SJCRH30 (cell line): ENCODE data around the gene HTR1D. TPM values are rescaled to one million over a fixed set of nuclear protein-coding genes. Genes with fewer than 3 reads are reported as not detected.
"Not testable (repeated sequence)": the region's sequence is repeated elsewhere in the genome, so short reads cannot be mapped to it uniquely, and the experiment has no call there.

Source experiments
- DNase-seq, 2 experiments: peaks; one replicate each; pipeline ENCODE4 v3.0.0-alpha.2; 2015 to 2020
- H3K27ac ChIP-seq: fragments of 250-450 bp; sonication (Bioruptor Pico); 2 replicates; pipeline ENCODE4 v1.5.1; 2020; ENCODE audit warnings: mild to moderate bottlenecking, moderate library complexity
- H3K27me3 ChIP-seq: fragments of 250-450 bp; sonication (Bioruptor Pico); 2 replicates; pipeline ENCODE4 v1.5.1; 2020; ENCODE audit warnings: mild to moderate bottlenecking, moderate library complexity
- H3K36me3 ChIP-seq: fragments of 250-450 bp; sonication (Bioruptor Pico); 2 replicates; pipeline ENCODE4 v1.5.1; 2020; ENCODE audit warnings: mild to moderate bottlenecking, moderate library complexity
- H3K4me1 ChIP-seq: fragments of 250-450 bp; sonication (Bioruptor Pico); 2 replicates; pipeline ENCODE4 v1.5.1; 2020; ENCODE audit warnings: mild to moderate bottlenecking, moderate library complexity
- H3K4me3 ChIP-seq: fragments of 250-450 bp; sonication (Bioruptor Pico); 2 replicates; pipeline ENCODE4 v1.5.1; 2020; ENCODE audit warnings: mild to moderate bottlenecking, moderate library complexity
- H3K9me3 ChIP-seq: fragments of 250-450 bp; sonication (Bioruptor Pico); replicated peaks from 2 replicates; pipeline ENCODE4 v1.5.1; 2020; ENCODE audit warnings: mild to moderate bottlenecking, moderate library complexity
- total RNA-seq: library from RNA; depleted of rRNA; stranded (reverse); fragments of >200 nt; shearing (Covaris generic); gene quantifications from 2 replicates; pipeline ENCODE4 v1.2.3, GENCODE V29; 2014

The HTR1D gene
- total RNA-seq, 1 experiment from 2014 or later = not detected

GRCh38 chr1:23224739-23225648 lies 7.7 kb upstream of the HTR1D start:
- Histone ChIP-seq H3K36me3 (no peaks in the 10 kb centered on the region), H3K27me3 (peaks cover 9% of the 10 kb centered on the region; the same call in 1 of the 2 replicates), H3K4me3 (peak overlapping the region; percentile 11; the same call in 1 of the 2 replicates), H3K27ac (no peak overlapping the region), H3K9me3 (peaks cover 3% of the 10 kb centered on the region; the same call in 1 of the 2 replicates), H3K4me1 (peaks cover 5% of the 10 kb centered on the region; the same call in 1 of the 2 replicates)
- DNase-seq = peak; percentile 29 to 46

DNA sequence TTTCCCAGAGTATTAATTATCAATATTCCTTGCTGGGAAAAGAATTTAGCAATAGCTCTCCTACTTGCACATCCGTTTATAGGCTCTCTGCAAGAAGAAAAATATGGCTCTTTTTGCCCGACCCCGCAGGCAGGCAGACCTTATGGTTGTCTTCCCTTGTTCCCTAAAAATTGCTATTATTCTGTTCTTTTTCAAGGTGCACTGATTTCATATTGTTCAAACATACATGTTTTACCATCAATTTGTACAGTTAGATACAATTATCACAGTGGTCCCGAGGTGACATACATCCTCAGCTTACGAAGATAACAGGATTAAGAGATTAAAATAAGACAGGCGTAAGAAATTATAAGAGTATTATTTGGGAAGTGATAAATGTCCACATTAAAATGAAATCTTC lies 6.7 kb upstream of the HTR1D start:
- not testable (repeated sequence) for DNase-seq, H3K9me3 ChIP-seq, H3K36me3 ChIP-seq, H3K27me3 ChIP-seq, H3K4me1 ChIP-seq, H3K4me3 ChIP-seq, H3K27ac ChIP-seq

- not testable (repeated sequence) for H3K27ac ChIP-seq, DNase-seq
- H3K27me3 ChIP-seq = peaks cover 12% of the 10 kb centered on the region
Measured at GRCh38 chr1:23223490-23223951, 6.2 kb upstream of the HTR1D start.

DNA sequence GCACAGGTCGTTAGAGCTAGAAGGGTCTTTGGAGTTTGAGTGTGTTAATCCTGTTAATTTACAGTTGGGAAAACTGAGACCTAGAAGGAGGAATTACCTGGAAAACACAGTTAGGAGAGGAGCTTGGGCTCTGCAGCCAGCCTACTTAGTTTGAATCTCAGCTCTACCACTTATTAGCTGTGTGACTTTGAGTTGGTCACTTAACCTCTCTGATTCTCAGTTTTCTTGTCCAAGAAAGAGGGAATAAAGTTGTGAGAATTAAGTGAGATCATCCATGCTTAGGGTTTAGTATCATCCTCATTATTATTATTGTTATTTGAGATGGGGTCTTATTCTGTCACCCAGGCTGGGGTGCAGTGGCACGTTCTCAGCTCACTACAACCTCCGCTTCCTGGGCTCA lies 5.4 kb upstream of the HTR1D start:
- no peak for DNase-seq
- Histone ChIP-seq H3K27ac (no peak overlapping the region), H3K9me3 (peaks cover 3% of the 10 kb centered on the region; the same call in 1 of the 2 replicates), H3K36me3 (no peaks in the 10 kb centered on the region), H3K4me3 (no peak overlapping the region), H3K4me1 (peaks cover 5% of the 10 kb centered on the region; the same call in 1 of the 2 replicates), H3K27me3 (peaks cover 18% of the 10 kb centered on the region)

More at GRCh38 chr1:23223490-23223951, 6.2 kb upstream of the HTR1D start:
- H3K36me3 ChIP-seq, H3K9me3 ChIP-seq, H3K4me1 ChIP-seq, H3K4me3 ChIP-seq: not testable (repeated sequence)

DNA sequence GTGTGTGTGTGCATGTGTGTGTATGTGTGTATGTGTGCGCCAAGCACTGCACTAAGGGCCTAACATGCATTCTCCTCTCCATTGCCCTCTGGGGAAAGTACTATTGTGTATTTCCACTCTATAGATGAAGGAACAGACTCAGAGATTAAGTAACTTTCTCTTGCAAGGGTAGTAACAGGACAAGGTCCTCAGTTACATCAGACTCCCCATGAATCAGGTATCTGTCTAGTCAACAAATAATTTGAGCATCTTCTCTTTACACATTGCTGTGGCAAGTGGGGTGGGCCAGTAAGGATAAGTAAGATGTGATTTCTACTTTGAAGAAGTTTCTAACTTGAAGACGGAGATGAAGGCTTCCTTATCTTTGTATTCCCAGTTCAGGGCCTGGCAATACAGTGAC lies 5.0 kb upstream of the HTR1D start:
- DNase-seq = no peak
- Histone ChIP-seq H3K4me3 (no peak overlapping the region), H3K4me1 (peaks cover 5% of the 10 kb centered on the region; the same call in 1 of the 2 replicates), H3K27me3 (peaks cover 22% of the 10 kb centered on the region), H3K36me3 (no peaks in the 10 kb centered on the region), H3K27ac (no peak overlapping the region), H3K9me3 (peaks cover 3% of the 10 kb centered on the region; the same call in 1 of the 2 replicates)

DNA sequence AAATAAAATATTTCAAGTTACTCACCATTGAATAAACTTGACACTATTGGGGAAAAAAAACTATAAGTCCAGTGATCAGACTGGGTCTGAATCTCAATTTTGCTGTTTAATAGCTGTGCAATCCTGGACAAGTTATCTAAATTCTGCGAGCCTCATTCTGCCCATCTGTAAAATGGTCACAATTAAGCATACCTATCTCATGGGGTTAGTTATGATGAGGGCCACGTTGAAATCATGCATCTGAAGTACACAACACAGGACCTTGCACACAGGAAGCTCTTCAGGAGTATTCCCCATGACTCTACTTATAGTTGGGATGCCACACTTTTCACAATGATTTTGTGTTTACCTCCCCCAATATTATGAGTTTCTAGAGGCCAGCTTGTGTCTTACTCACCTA lies 3.8 kb upstream of the HTR1D start:
- Histone ChIP-seq H3K4me3 (no peak overlapping the region), H3K27me3 (peaks cover 27% of the 10 kb centered on the region), H3K4me1 (peaks cover 5% of the 10 kb centered on the region; the same call in 1 of the 2 replicates), H3K9me3 (peaks cover 3% of the 10 kb centered on the region; the same call in 1 of the 2 replicates), H3K36me3 (no peaks in the 10 kb centered on the region), H3K27ac (no peak overlapping the region)
- DNase-seq = no peak

- peak in 1 of 2 experiments; percentile 24 for DNase-seq
- Histone ChIP-seq H3K4me3 (peak overlapping the region; percentile 17), H3K27me3 (peaks cover 40% of the 10 kb centered on the region)
Measured at GRCh38 chr1:23216771-23217420, 406 bp downstream of the HTR1D start.

GRCh38 chr1:23215751-23216449 lies 1.4 kb downstream of the HTR1D start:
- no peak overlapping the region for H3K4me3 ChIP-seq
- H3K4me1 ChIP-seq = no peaks in the 10 kb centered on the region
- peaks cover 35% of the 10 kb centered on the region for H3K27me3 ChIP-seq
- DNase-seq = no peak
- no peaks in the 10 kb centered on the region for H3K9me3 ChIP-seq
- H3K27ac ChIP-seq = no peak overlapping the region
- H3K36me3 ChIP-seq = no peaks in the 10 kb centered on the region

More at GRCh38 chr1:23216771-23217420, 406 bp downstream of the HTR1D start:
- Histone ChIP-seq H3K36me3 (no peaks in the 10 kb centered on the region), H3K4me1 (no peaks in the 10 kb centered on the region), H3K9me3 (no peaks in the 10 kb centered on the region), H3K27ac (no peak overlapping the region)

DNA sequence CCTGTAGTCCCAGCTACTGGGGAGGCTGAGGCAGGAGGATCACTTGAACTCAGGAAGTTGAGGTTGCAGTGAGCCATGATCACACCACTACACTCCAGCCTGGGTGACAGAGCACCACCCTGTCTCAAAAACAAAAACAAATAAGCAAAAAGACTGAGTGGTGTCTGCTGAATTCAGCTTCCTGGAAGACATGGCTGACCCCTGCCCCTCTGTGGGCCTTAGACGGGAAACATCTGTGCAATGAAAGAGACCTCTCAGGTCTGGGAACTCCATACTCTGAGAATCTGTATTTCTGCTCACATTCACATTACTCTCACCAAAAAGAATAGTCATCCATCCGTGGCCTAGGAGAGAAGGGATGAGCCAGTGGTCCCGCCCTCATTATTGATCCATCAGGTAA lies 2.0 kb downstream of the HTR1D start:
- Histone ChIP-seq H3K4me1 (no peaks in the 10 kb centered on the region), H3K27me3 (peaks cover 35% of the 10 kb centered on the region), H3K36me3 (no peaks in the 10 kb centered on the region), H3K9me3 (no peaks in the 10 kb centered on the region), H3K4me3 (no peak overlapping the region), H3K27ac (no peak overlapping the region)
- DNase-seq = no peak

GRCh38 chr1:23214640-23215039 lies 2.7 kb downstream of the HTR1D start:
- H3K4me3 ChIP-seq = no peak overlapping the region
- no peak overlapping the region for H3K27ac ChIP-seq
- H3K9me3 ChIP-seq = no peaks in the 10 kb centered on the region
- no peaks in the 10 kb centered on the region for H3K4me1 ChIP-seq
- H3K36me3 ChIP-seq = no peaks in the 10 kb centered on the region
- DNase-seq = no peak
- H3K27me3 ChIP-seq = peaks cover 35% of the 10 kb centered on the region

GRCh38 chr1:23211955-23212354 lies 5.3 kb downstream of the HTR1D start:
- H3K36me3 ChIP-seq = no peaks in the 10 kb centered on the region
- no peaks in the 10 kb centered on the region for H3K4me1 ChIP-seq
- H3K9me3 ChIP-seq = no peaks in the 10 kb centered on the region
- H3K27me3 ChIP-seq = peaks cover 25% of the 10 kb centered on the region
- no peak overlapping the region for H3K27ac ChIP-seq
- DNase-seq = no peak
- H3K4me3 ChIP-seq = no peak overlapping the region

DNA sequence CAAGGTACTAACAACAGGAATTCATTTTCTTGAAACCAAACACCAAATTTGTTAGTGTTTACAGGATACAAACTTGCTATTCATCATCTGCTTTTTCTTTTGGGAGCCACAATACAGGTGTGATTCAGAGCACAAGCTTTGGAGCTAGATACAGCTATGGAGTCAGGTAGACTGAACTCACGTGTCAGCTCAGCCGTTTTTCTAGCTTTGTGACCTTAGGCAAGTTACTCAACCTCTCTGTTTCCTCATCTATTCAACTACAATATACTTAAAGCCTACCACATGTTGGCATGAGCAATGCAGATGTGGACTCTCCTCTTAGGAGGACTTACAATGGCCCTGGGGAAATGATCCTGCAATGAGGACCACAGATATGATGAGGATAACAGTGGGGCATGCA lies 6.3 kb downstream of the HTR1D start:
- Histone ChIP-seq H3K36me3 (no peaks in the 10 kb centered on the region), H3K4me3 (no peak overlapping the region), H3K27ac (no peak overlapping the region), H3K4me1 (no peaks in the 10 kb centered on the region), H3K27me3 (peaks cover 18% of the 10 kb centered on the region), H3K9me3 (no peaks in the 10 kb centered on the region)
- DNase-seq = no peak

GRCh38 chr1:23210351-23210785 lies 6.9 kb downstream of the HTR1D start:
- DNase-seq = no peak
- Histone ChIP-seq H3K9me3 (no peaks in the 10 kb centered on the region), H3K27ac (no peak overlapping the region), H3K36me3 (no peaks in the 10 kb centered on the region), H3K27me3 (peaks cover 13% of the 10 kb centered on the region), H3K4me3 (no peak overlapping the region), H3K4me1 (no peaks in the 10 kb centered on the region)

DNA sequence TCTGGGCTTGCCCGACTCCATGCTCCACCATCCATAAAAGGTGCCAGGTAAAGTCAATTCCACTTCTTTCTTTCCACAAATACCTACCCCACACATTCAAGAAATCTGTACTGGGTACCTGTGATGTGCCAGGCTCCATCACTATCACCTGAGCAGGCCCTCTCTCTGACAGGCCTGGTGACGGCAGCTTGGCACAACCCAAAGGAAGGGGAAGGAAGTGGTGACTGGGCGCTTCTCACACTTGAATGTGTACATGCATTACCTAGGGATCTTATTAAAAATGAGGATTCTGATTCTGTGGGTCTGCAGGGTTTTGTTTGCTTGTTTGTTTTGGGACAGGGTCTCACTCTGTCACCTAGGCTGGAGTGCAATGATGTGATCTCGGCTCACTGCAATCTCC lies 7.5 kb downstream of the HTR1D start:
- no peak overlapping the region for H3K4me3 ChIP-seq
- H3K4me1 ChIP-seq = no peaks in the 10 kb centered on the region
- H3K27me3 ChIP-seq = peaks cover 13% of the 10 kb centered on the region
- DNase-seq = no peak
- H3K27ac ChIP-seq = no peak overlapping the region
- no peaks in the 10 kb centered on the region for H3K36me3 ChIP-seq
- H3K9me3 ChIP-seq = no peaks in the 10 kb centered on the region
